HG02943 (cell line): ENCODE measurements around the gene MAF.

Experiments used
- ATAC-seq: cut with Tn5 transposase; IDR thresholded peaks from one replicate; pipeline ENCODE4 v1.9.1; 2021; ENCODE audit warnings: mild to moderate bottlenecking, low read depth, moderate library complexity; ENCODE audit not compliant: unreplicated experiment

The MAF gene

DNA sequence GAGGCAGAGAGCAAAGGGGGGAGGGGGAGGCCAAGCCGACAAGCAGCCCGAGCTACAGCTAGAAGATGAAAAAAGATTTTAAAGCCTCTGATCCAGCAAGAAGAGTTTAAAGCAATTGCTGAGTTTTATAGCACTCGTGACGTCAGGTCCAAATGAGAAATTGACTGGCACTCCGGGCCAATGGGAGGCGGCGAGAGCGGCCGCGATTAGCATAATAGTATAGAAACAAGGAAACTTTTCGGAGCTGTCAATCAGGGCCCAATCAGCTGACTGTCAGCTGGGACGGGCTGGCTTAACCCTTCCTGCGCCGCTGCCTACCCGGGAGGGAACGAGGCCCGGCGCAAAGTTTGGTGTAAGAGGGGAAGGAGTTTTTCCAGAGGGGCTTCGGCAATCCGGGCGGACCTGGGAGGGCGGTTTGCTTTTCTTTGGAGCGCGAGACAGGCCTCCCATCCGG, at the start of gene MAF:
MAF (minus strand) TSS at position 100 of the 454 bp plus-strand sequence. CDS start 835 bp downstream, outside the sequence.
- ATAC-seq: no peak

DNA sequence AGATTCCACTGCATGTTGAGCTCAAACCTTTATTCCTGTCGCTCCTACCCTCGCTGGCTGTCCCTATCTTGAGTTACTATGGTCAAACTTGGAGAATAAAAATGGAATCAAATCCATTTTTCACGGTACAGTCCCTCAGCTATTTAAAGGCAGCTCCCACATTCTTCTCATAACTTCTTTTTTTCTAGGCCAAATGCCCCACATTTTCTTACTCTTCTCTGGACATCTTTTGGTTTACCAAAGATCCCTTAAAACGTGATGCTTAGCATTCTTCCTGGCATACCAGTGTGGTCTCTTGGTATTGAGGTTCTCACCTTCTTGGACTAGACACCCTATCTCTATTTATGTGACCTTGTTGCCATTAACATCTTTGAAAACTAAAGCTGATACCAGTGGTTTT, 48.3 kb upstream of the MAF start:
- no peak for ATAC-seq

DNA sequence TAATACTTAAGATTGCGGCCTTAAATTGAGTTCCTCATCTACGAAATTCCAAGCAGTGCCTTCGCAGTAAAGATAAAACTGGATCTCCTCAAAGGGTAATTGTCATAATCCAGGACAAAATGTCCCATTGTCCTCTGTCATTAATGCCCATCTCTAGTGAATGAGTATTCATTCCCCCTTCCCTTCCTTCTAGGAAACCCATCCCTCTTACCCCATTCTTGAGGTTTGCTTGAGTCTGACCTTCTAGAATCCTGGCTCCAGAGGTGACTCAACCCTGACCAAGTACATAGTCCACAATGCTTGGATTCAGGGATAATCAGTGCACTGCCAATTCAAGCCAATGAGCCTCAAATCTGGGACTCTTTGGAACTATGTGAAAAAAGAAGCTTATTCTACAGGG, 47.0 kb upstream of the MAF start:
- no peak for ATAC-seq

DNA sequence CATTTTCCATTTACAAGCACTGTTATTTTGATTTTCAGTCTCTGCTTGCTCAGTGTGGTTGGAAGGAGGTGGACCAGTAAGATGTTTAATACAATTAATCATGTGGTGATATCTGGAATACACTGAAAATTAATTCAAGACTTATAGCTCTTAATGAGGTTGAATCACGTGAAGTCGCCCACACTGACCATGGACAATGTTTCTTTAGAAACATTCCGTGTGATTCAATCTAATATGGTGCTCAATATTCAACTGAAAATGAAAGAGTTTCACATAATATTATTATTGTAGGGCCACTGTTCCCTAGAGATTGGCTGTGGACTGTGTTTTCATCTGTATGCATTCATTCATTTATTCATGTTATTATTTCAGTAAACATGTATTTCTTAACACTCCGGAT, 45.2 kb upstream of the MAF start:
- ATAC-seq: no peak

DNA sequence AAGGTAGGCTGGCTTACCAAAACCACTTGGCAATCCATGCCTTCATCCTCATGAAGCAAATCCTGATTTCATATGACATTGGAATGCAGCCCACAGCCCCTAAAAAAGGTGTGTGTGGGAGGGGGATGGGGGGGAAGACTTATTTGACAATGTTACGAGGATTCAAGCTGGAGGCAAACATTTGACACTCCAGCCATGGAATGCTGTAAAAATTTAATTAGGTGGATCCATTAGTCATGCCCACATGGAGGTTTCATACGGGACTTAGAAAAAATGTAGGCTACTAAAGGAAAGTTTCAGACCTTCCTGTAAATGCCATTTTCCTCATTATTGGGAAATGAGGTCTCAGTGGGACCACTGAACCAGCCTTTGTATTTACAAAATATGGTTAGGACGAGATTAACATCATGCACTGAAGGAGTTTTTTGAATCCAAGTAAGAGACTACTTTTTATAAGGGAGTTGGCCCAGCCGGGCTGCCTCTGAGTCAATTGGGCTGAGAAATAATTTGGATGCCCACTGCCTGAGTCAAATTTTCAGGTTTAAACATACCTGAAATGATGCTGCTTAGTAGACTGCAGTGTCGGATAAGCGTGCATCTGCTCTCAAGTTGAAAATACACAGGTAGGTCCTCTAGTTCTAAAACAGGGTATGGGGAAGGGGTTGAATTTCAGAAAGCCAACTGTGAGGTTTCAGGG, 44.6 kb upstream of the MAF start:
- no peak for ATAC-seq

DNA sequence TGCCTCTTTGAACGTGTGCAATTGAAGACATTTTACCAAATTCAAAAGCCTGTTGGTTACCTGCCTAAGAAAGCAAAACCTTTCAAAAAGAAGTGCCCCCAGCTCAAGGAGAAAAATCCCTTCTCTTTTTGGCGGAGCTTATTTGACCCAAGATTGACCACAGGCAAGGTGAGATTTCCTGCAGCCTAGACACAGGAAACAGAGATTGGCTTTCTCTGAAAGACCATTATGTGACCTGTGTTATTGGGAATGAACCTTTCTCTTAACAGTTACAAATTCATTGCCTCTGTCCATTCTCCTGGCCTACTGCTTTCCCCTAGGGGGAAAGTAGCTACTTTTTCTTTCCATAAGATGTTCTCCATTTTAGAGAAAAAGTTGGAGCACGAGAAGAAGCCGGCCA, 42.1 kb upstream of the MAF start:
- ATAC-seq: no peak

DNA sequence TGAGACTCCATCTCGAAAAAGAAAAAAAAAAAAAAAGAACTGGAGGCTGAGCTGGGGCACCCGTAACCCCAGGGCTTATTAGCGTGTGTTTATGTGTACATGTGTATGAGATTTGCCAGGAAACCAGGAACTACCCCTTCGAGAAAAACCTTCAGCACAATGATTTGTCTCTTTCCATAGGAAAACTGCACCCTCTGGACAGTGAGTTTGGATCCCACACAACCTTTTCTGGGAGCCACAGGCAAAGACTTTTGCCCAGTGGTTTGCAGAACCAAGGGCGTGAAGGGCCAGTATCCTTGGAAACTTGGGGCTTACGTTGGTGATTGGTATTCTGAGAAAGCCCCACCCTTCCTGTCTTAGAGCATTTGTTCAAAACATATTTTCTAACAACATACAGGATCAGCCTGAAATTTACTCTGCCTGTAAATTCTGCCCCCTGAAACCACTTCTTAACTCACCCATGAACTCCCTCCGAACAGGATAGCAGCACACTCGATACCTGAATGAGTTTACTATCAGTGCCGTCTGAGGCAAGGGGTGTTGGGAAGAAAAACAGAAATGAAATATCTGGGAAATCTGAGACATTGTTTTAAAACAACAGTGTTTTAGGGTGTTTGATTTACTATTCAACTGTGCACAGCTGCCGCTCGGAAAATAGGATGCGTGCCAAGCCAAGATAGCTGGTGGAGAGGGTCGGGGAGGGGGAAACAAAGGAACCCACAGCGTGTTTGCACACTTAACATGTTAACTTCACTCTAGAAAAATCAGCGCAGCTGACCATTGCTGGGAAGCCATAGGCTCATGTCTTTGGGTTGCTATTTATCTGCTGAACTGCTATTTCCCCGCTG, 40.2 kb upstream of the MAF start:
- ATAC-seq: no peak

DNA sequence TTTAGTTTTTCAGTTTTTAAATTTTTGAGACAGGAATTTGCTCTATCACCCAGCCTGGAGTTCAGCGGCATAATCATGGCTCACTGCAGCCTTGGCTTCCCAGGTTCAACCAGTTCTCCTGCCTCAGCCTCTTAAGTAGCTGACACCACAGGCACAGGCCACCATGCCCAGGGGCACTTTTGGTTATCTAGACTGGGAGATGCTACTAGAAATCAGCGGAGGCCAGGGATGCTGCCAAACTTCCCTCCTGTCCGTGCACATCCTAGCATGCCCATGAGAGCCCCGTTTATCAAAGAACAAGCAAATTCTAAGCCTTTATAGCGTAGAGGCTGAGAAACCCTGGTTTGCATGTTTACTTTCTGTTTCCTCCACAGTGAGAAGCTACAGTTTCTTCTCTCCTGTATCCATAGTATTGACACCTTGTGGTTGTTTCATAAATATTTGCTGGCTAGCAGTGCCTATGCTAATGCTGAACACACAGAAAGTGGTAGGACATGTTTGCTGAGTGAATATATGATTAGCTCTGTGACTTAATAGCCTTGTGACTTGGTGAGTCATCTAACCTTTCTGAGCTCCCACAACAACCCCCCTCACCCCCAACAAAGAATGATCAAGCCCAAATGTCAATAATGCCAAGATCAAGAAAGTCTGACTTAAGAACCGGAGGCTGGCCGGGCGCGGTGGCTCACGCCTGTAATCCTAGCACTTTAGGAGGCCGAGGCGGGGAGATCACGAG, 39.2 kb upstream of the MAF start:
- ATAC-seq: no peak

DNA sequence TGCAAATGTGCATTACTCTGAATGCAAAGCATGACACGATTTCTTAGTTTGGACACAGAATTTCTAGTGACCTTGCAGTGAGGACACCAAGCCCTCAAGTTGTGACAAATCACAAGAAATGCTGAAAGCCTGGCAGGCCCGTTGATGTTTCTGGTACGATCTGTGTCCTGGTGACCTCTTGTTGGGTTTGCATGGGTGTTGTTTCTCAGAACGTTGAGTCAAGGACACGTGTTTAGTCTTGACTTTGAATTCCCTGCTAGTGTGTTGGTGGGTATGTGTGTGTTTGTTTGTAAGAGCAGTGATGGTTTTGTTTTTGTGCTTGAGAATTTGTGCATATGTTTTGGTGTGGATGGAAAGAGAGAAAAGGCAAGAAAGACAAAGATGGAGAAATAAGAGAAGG, 37.8 kb upstream of the MAF start:
- ATAC-seq: no peak

DNA sequence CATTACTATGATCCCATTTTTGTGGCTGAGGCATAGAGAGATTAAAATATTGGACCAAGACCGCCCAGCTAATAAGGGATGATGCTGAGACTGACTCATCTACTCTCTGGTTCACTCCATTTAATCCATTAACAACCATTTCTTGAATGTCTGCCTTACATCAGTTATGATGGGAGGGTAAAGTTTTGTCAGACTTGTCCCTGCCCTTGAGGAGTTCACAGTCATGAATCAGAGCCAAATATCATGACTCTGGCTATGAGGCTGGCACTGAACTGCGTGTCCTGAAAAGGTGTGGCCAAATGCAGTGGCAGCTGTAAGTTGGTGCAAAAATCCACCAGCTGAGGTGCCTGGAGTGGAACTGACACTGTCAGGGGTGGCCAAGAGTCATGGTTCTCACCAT, 35.0 kb upstream of the MAF start:
- ATAC-seq: no peak

DNA sequence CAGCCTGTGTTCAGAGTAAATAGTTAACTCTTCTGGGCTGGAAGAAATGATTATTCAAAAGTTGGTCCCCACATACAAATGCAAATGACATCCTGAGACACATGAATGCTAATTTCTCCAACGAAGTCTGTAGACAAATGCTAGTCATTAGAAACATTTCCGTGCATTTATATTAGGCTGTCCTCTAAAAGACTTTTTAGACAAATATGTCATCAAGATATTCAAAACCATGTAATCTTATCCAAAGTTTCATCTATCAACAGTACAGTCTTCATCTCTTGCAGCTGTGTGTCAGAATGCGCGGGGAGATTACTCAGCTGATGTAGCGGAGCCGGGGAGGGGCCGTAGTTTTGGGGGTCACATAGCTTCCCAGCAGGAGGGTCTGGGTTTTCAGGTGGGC, 33.8 kb upstream of the MAF start:
- no peak for ATAC-seq

DNA sequence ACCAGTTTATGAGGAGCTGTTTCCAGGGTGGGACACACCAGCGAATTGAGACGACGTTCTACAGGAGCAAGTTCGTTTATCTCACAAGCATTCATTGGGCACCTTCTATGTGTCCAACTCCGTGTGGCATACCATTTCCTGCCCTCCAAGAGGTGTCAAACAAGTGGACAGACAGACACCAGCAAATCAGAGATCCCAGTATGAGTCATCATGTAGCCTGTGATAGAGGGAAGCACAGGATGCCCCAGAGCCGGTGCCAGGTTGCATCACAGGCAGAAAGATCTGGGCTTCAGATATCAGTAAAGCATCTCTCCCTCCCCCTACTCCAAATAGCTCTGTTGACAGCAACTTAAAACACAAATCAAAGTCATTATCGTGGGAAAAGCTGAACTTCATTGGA, 31.8 kb upstream of the MAF start:
- no peak for ATAC-seq

DNA sequence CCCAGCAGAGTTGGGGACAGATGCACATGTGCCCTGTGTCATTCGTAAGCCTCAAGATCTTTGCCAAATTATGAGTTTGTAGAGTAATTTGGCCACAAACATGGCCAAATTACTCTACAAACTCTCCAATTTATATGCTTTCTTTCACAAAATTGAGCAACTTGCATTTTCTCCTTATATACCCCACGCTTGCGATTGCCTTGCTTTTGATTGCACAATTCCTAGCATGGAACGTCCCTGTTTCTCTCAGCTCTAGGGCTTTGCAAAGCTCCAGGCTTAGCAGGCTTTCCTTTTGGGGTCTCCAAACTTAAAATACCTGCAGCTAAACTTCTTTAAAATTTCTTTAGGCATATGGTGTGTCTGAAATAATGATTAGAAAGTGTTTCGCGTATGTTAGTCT, 28.5 kb upstream of the MAF start:
- no peak for ATAC-seq

DNA sequence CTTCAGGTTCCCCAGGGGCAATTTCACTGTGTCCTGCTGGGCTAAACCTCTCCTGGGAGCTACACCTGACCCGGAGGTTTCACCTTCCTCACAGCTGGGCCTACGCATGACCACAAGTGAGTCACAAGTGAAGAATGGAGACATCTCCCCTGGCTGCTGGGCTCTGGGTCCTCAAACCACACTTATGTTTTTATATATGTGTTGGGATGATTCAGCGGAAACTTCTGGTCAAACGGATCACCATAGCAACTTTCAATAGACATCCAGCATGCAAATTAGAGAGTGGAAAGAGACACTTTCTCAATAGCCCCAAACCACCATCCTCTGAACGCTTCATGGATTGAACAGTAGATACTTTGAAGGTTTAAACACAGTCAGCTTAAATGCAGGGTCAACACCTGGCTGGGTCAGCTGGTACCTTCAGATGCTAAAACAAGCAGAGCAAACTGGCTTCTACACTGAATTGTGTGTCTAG, 28.0 kb upstream of the MAF start:
- peak; percentile 64 for ATAC-seq

DNA sequence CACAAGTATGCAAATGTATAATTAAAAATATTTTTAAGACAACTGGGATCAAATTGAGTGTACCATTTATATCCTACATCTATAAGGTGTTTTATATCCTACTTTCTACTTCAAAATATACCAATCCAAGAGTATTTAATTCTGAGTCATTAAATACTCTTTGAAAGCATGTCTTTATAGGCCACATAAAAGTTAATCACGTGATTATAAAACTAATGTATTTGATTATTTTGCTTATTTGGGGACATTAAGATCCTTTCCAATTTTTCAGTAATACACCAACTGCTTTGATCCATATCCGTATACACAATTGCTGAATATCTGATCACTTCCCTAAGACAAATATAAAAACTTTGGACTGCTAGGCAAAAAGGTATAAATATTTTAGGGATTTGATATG, 26.6 kb upstream of the MAF start:
- no peak for ATAC-seq

DNA sequence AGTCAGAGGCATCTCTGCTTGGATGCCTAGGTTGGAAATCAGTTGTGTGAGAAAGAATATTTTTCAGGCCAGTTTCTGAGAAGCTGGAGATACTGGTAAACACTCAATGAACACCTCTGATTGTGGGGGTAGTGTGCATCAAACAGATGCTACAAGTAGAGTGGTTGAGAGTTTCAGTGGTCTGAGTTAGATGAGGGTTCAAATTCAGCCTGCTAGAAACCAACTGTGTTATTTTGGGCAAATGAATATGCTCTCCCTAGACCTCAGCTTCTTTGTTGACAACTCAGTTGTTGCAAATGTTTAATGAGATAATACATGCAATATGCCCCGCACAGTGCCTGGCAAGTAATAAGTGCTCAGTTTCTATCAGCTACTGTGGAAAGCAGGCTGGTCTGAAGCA, 25.2 kb upstream of the MAF start:
- ATAC-seq: no peak

DNA sequence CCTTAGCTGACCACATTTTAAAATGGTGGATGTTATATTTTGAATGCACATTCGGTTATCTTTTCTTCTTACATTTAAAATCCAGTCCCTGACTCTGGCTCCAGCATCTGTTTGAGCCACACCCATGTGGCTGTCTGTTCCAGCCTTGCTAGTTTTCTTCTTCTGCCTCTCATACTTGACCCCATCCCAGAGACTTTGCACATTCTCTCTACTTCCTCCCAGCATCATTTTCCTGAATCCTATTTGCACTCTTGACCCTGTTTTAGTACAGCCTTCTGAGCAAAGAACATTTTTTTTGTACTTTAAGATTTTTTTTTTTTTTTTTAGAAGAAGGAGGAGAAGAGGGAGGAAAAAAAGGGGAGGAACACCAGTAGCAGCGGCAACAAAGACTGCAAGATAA, 23.3 kb upstream of the MAF start:
- no peak for ATAC-seq

DNA sequence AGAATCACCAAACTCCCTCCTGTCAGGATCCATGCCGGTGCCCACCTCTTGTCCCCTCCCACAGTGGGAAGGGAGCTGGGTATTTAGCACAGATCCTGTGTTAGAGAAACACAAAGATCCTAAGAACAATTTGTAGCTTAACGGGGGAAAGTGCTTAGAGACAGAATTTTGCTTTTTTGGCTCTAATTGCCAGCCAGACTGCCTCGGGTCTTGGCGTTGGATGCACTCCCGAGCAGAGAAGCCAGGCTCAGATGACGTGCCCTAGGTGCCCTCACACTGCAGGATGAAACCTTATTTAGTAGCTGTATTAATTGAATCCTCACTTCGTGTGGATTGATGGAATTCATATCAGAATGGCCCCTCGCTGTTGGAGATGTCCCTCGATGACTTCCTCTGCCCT, 22.5 kb upstream of the MAF start:
- no peak for ATAC-seq

DNA sequence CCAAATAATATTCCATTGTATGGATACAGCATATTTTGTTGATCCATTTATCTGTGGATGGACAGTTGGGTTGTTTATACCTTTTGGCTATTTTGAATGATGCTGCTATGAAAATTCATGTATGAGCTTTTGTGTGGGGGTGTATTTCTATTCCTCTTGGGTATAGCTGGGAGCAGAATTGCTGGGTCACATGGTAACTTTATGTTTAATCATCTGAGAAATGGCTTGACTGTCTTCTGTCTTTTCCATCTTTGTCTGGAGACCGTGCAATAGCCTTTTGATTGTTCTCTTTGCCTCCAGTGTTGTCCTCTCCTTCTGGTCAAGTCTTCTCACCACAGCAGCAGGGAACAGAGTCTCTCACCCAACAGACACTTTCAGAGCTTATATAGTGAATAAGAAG, 20.5 kb upstream of the MAF start:
- ATAC-seq: no peak

DNA sequence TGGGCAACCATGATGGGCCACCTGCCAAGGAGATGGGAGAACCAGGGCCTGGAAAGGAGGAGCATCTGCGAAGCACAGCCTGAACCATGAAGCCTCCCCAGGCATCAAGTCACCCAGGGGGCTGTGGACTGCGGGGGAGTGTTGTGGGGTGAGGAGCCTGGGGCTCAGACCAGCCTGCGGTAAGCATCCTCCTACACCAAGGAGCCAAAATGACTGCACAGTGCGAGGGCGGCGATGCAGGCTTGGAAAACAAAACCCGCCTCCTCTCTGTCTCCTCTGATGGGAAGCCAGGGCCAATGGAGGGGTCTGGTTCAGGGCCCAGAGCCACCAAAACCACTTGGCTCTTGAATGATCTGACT, 18.1 kb upstream of the MAF start:
- ATAC-seq: no peak

DNA sequence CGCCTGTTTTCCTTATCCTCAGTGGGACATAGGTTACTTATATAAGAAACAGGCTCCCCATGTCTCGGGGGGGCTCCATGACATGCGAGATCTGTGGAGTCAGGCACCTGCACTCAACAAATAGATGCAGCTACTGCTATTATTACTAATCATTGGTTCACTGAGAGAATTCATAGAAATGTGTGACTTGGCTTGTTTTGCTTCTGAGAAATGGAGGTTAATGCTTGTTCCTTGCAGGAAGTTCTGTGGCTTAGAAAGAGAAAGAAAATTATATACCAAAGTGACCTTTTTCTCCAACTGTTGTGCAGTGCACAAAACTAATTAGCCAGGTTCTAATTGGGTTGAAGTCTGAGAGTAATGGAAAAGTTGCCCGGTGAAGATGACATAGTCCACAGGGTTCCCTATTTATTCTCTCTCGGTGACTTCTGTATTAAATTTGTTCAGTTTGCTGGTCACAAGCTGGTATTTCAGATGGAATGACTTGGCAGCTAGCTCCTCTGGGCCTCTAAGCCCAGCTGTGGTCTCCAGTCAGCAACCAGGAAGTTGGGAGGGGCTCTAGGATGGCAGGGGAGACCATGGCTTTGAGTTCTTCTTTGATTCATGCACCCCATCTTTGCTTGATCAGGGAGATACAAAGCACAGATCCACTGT, 17.6 kb upstream of the MAF start:
- ATAC-seq: no peak
